Neuron (in vitro differentiated cells): ENCODE results near the gene REEP6.

Experiments used
- H2AFZ ChIP-seq: one replicate; pipeline ENCODE4 v1.6.1; 2013; ENCODE audit warnings: low read depth, mild to moderate bottlenecking, inconsistent platforms, low read length, moderate library complexity
- H3K27me3 ChIP-seq: one replicate; pipeline ENCODE4 v1.6.1; 2013; ENCODE audit warnings: low read length; ENCODE audit not compliant: insufficient read depth
- H3K36me3 ChIP-seq: one replicate; pipeline ENCODE4 v1.6.1; 2013; ENCODE audit warnings: low read length; ENCODE audit not compliant: insufficient read depth
- H3K4me1 ChIP-seq: one replicate; pipeline ENCODE4 v1.6.1; 2013; ENCODE audit warnings: low read length; ENCODE audit not compliant: insufficient read depth
- H3K4me3 ChIP-seq: 2 replicates; pipeline ENCODE4 v1.5.1; 2013; ENCODE audit warnings: mild to moderate bottlenecking, low read length, moderate library complexity
- H3K9me3 ChIP-seq: one replicate; pipeline ENCODE4 v1.6.1; 2013; ENCODE audit warnings: low read length

The REEP6 gene

GRCh38 chr19:1451916-1452801 lies 38.8 kb upstream of the REEP6 start:
- no peak overlapping the region for H2AFZ ChIP-seq
- H3K27me3 ChIP-seq, result no peaks in the 10 kb centered on the region
- H3K9me3 ChIP-seq, result no peaks in the 10 kb centered on the region
- H3K4me1 ChIP-seq, result peaks cover 47% of the 10 kb centered on the region
- H3K36me3 ChIP-seq, result peaks cover 41% of the 10 kb centered on the region
- H3K4me3 ChIP-seq, result peak overlapping the region; percentile 73

GRCh38 chr19:1452802-1453524 lies 38.0 kb upstream of the REEP6 start:
- no peak overlapping the region for H2AFZ ChIP-seq
- peaks cover 41% of the 10 kb centered on the region for H3K4me1 ChIP-seq
- H3K9me3 ChIP-seq, result no peaks in the 10 kb centered on the region
- H3K4me3 ChIP-seq, result peak overlapping the region; percentile 59
- H3K36me3 ChIP-seq, result peaks cover 49% of the 10 kb centered on the region
- H3K27me3 ChIP-seq, result no peaks in the 10 kb centered on the region

GRCh38 chr19:1453525-1454364 lies 37.2 kb upstream of the REEP6 start:
- no peaks in the 10 kb centered on the region for H3K27me3 ChIP-seq
- peaks cover 40% of the 10 kb centered on the region for H3K4me1 ChIP-seq
- H3K4me3 ChIP-seq, result no peak overlapping the region
- no peaks in the 10 kb centered on the region for H3K9me3 ChIP-seq
- no peak overlapping the region for H2AFZ ChIP-seq
- peaks cover 56% of the 10 kb centered on the region for H3K36me3 ChIP-seq

DNA sequence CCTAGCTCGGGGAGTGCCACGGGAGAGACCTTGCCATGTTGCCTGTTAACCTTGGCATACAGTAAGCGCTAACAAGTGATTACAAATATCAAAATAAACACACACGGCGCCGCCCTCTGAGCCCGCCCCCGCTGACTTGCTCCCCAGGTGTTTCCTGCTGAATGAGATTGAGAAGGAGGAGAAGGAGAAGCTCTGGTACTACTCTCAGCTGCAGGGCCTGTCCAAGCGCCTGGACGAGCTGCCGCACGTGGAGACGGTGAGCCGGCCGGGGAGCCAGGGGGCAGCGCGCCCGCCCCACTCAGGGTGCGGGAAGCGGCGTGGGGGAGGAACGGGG lies 36.0 kb upstream of the REEP6 start:
- H3K27me3 ChIP-seq, result no peaks in the 10 kb centered on the region
- H3K36me3 ChIP-seq, result peaks cover 67% of the 10 kb centered on the region
- no peaks in the 10 kb centered on the region for H3K9me3 ChIP-seq
- H3K4me3 ChIP-seq, result no peak overlapping the region
- peaks cover 30% of the 10 kb centered on the region for H3K4me1 ChIP-seq
- no peak overlapping the region for H2AFZ ChIP-seq

DNA sequence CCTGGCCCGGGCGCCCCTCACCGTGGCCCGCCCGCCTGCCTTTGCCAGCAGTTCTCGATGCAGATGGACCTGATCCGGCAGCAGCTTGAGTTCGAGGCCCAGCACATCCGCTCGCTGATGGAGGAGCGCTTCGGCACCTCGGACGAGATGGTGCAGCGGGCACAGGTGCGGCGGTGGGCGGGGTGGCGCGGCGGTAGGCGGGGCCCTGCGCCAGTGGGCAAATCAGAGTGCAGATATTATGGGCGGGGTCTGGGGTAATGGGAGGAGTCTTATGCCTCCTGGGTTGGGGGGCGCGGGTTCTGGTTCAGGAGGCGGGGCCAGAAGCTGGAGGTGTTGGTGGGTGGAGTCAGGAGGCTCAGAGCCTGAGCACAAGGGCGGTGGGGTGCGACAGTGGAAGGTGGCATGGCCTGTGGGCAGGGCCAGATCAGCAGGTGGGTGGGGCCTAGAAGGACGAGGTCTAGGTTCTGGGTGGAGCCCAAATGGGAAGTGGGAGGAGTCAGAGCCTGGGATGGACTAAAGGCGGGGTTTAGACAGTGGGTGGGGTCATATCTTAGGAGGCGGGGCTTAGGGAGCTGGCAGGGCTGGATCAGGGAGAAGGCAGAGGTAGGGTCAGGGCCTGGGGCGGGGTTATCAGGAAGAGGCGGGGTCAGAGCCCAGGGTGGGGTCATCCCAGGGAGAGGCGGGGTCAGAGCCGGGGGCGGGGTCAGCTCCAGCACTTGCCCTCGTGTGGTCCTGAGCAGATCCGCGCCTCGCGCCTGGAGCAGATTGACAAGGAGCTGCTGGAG lies 35.5 kb upstream of the REEP6 start:
- Histone ChIP-seq H2AFZ (no peak overlapping the region), H3K4me3 (no peak overlapping the region), H3K27me3 (no peaks in the 10 kb centered on the region), H3K9me3 (no peaks in the 10 kb centered on the region), H3K4me1 (peaks cover 27% of the 10 kb centered on the region), H3K36me3 (peaks cover 73% of the 10 kb centered on the region)

- Histone ChIP-seq H3K4me1 (peaks cover 19% of the 10 kb centered on the region), H3K36me3 (peaks cover 81% of the 10 kb centered on the region), H3K4me3 (no peak overlapping the region), H2AFZ (no peak overlapping the region), H3K9me3 (no peaks in the 10 kb centered on the region), H3K27me3 (no peaks in the 10 kb centered on the region)
These were observed 34.7 kb upstream of the REEP6 start for GRCh38 chr19:1456121-1456900.

DNA sequence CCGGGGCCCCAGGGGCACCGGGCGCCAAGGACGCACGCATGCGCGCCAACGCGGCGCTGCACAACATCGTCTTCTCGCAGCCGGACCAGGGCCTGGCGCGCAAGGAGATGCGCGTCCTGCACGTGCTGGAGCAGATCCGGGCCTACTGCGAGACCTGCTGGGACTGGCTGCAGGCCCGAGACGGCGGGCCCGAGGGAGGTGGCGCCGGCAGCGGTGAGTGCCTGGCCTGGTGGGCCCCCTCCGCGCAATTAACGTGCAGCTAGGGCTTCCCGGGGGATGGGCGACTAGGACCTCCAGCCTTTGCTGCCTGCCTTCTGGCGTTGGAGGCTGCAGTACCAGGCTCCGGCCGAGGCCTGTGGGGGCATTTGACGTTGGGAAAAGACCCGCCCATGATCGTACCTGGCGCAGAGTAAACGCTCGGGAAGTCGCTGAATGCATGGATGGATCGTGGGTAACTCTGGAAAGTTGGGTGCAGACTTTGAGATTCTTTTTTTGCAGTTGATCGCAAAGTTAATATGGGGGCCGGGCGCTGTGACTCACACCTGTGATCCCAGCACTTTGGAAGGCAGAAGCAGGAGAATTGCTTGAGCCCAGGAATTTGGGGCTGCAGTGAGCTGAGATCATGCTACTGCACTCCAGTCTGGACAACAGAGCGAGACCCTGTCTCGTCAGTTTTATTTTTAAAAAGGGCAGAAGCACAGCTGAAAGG lies 33.8 kb upstream of the REEP6 start:
- Histone ChIP-seq H3K27me3 (no peaks in the 10 kb centered on the region), H3K4me3 (no peak overlapping the region), H2AFZ (no peak overlapping the region), H3K4me1 (peaks cover 14% of the 10 kb centered on the region), H3K36me3 (peaks cover 86% of the 10 kb centered on the region), H3K9me3 (no peaks in the 10 kb centered on the region)

DNA sequence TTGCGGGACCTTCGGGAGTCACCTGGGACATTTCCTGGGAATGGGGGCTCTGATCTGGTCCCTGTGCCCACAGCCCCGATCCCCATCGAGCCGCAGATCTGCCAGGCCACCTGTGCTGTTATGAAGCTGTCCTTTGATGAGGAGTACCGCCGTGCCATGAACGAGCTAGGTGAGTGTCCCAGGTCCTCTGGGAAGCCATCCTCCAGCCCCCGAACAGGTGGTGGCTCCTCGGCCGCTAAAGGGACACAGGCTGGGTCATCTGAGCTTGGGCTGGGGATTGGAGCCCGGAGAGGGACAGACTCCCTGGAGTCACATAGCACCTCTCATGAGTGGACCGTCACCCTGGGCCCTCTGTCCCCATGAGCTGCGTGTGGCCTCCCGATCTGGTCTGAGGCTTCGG lies 33.1 kb upstream of the REEP6 start:
- no peak overlapping the region for H2AFZ ChIP-seq
- H3K4me1 ChIP-seq, result peaks cover 7% of the 10 kb centered on the region
- no peak overlapping the region for H3K4me3 ChIP-seq
- H3K9me3 ChIP-seq, result no peaks in the 10 kb centered on the region
- peaks cover 84% of the 10 kb centered on the region for H3K36me3 ChIP-seq
- H3K27me3 ChIP-seq, result no peaks in the 10 kb centered on the region

- Histone ChIP-seq H3K4me3 (no peak overlapping the region), H3K9me3 (no peaks in the 10 kb centered on the region), H2AFZ (no peak overlapping the region), H3K36me3 (peaks cover 77% of the 10 kb centered on the region), H3K27me3 (no peaks in the 10 kb centered on the region), H3K4me1 (no peaks in the 10 kb centered on the region)
These were observed 31.5 kb upstream of the REEP6 start for GRCh38 chr19:1459479-1459878.

DNA sequence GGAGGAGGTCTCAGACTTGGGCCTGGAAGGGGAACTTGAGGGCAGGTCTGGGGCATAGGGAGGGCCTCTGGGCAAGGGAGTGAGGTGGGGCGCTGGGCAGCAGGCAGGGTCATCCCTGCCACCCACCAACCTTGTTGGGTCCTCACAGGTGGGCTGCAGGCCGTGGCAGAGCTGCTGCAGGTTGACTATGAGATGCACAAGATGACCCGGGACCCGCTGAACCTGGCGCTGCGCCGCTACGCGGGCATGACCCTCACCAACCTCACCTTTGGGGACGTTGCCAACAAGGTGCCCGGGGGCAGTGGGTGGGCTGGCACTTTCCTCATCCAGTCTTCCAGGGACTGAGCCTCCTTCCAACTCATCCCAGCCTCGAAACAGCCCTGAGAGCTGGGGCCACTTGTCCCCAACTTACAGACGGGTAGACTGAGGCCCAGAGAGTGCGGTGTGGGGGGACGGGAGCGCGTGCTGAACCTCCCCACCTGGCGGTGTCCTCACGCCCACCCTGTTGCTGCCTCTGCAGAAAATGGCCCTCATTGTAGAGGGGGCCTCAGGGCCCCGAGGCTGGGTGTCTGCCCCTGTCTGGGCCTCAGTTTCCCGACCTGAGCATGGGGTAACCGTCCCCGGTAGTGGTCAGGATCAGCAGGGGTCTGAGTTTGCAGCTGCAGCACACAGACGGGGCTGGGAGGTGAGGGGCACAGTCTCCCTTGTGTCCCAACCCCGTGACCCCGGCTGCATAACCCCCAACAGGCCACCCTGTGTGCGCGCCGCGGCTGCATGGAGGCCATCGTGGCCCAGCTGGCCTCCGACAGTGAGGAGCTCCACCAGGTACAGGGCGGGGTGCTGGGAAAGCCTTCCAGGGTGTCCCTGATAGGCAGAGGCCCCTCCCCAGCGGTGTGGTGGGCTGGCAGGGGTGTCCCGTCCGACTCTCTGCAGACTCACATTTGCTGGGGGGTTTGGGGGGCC lies 30.7 kb upstream of the REEP6 start:
- Histone ChIP-seq H2AFZ (no peak overlapping the region), H3K27me3 (no peaks in the 10 kb centered on the region), H3K36me3 (peaks cover 77% of the 10 kb centered on the region), H3K9me3 (no peaks in the 10 kb centered on the region), H3K4me1 (no peaks in the 10 kb centered on the region), H3K4me3 (no peak overlapping the region)

DNA sequence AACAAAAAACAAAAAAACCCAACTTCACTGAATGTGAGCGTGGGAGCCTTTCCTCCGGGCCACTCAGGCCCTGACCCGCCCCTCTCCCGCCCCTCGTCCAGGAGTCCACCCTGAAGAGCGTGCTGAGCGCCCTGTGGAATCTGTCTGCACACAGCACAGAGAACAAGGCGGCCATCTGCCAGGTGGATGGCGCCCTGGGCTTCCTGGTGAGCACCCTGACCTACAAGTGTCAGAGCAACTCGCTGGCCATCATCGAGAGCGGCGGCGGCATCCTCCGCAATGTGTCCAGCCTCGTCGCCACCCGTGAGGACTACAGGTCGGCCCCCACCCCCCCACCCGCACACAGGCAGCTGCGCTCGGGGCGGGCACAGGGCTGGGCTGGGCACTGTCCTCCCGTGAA lies 29.1 kb upstream of the REEP6 start:
- Histone ChIP-seq H3K4me3 (no peak overlapping the region), H3K9me3 (no peaks in the 10 kb centered on the region), H2AFZ (no peak overlapping the region), H3K4me1 (no peaks in the 10 kb centered on the region), H3K36me3 (peaks cover 75% of the 10 kb centered on the region), H3K27me3 (no peaks in the 10 kb centered on the region)
